GM23338 (cell line): ENCODE data around the gene RBCK1. TPM values are rescaled to one million over a fixed set of nuclear protein-coding genes. Genes with fewer than 3 reads are reported as not detected.

Experiments
- ATAC-seq: fragments of 200-7000 bp; cut with Tn5 transposase; 3 replicates; pipeline ENCODE4 v1.9.1; 2020
- DNase-seq: peaks from one replicate; pipeline ENCODE4 v3.0.0-alpha.2; 2015; ENCODE audit warnings: low spot score
- H2AFZ ChIP-seq: fragments of 200-600 bp; sonication (generic); 2 replicates; pipeline ENCODE4 v1.8.0; 2016; ENCODE audit warnings: antibody characterized with exemption, mild to moderate bottlenecking, moderate library complexity
- H3F3A ChIP-seq: fragments of 200-600 bp; sonication (generic); replicated peaks from 2 replicates; pipeline ENCODE4 v1.8.0; 2017; ENCODE audit warnings: antibody characterized with exemption, mixed run types, low read depth
- H3K27ac ChIP-seq: fragments of 200-600 bp; sonication (generic); 2 replicates; pipeline ENCODE4 v1.6.1; 2016; ENCODE audit warnings: low read depth
- H3K27me3 ChIP-seq: fragments of 200-600 bp; sonication (generic); 2 replicates; pipeline ENCODE4 v1.8.0; 2016; ENCODE audit warnings: mild to moderate bottlenecking, mixed run types, moderate library complexity; ENCODE audit not compliant: insufficient read depth
- H3K36me3 ChIP-seq: fragments of 200-600 bp; sonication (generic); 2 replicates; pipeline ENCODE4 v1.8.0; 2016; ENCODE audit warnings: mild to moderate bottlenecking; ENCODE audit not compliant: insufficient read depth
- H3K4me1 ChIP-seq: fragments of 200-600 bp; sonication (generic); 2 replicates; pipeline ENCODE4 v1.8.0; 2016; ENCODE audit warnings: mild to moderate bottlenecking, moderate library complexity; ENCODE audit not compliant: insufficient read depth
- H3K4me2 ChIP-seq: fragments of 200-600 bp; sonication (generic); 2 replicates; pipeline ENCODE4 v1.7.1; 2017; ENCODE audit warnings: mixed run types
- H3K4me3 ChIP-seq: fragments of 200-600 bp; sonication (generic); 2 replicates; pipeline ENCODE4 v1.6.1; 2016; ENCODE audit warnings: mixed run types
- H3K79me2 ChIP-seq: fragments of 200-600 bp; sonication (generic); replicated peaks from 2 replicates; pipeline ENCODE4 v1.8.0; 2017; ENCODE audit warnings: mild to moderate bottlenecking; ENCODE audit not compliant: insufficient read depth
- H3K9me2 ChIP-seq: fragments of 200-600 bp; sonication (generic); 2 replicates; pipeline ENCODE4 v1.8.0; 2017; ENCODE audit not compliant: insufficient read depth
- H4K20me1 ChIP-seq: fragments of 200-600 bp; sonication (generic); replicated peaks from 2 replicates; pipeline ENCODE4 v1.8.0; 2017; ENCODE audit warnings: mild to moderate bottlenecking; ENCODE audit not compliant: insufficient read depth
- H3K27ac Mint-ChIP-seq: 2 replicates; pipeline ENCODE4 v1.8.0; 2020; ENCODE audit warnings: inconsistent platforms, mild to moderate bottlenecking, moderate library complexity, mixed read lengths
- H3K27me3 Mint-ChIP-seq: 3 replicates; pipeline ENCODE4 v1.8.0; 2022; ENCODE audit warnings: low read depth, mild to moderate bottlenecking, moderate library complexity, mixed read lengths, inconsistent platforms; ENCODE audit not compliant: insufficient read depth, poor library complexity
- H3K36me3 Mint-ChIP-seq: 3 replicates; pipeline ENCODE4 v1.8.0; 2021; ENCODE audit warnings: low read depth, mild to moderate bottlenecking, inconsistent platforms, moderate library complexity, mixed read lengths
- H3K4me1 Mint-ChIP-seq: 3 replicates; pipeline ENCODE4 v1.8.0; 2020; ENCODE audit warnings: mild to moderate bottlenecking, inconsistent platforms, mixed read lengths
- H3K4me3 Mint-ChIP-seq: 3 replicates; pipeline ENCODE4 v1.8.0; 2021; ENCODE audit warnings: moderate library complexity, mild to moderate bottlenecking, inconsistent platforms, mixed read lengths
- H3K9me3 Mint-ChIP-seq: 3 replicates; pipeline ENCODE4 v1.8.0; 2020; ENCODE audit warnings: moderate library complexity, mild to moderate bottlenecking, inconsistent platforms, mixed read lengths
- CREB1 ChIP-seq: fragments of 250-450 bp; sonication (Bioruptor Pico); IDR thresholded peaks from 2 replicates; pipeline ENCODE4 v1.5.0; 2020; ENCODE audit warnings: low read depth, mild to moderate bottlenecking, moderate library complexity
- EZH2 ChIP-seq: fragments of 200-600 bp; sonication (generic); IDR thresholded peaks from one replicate; pipeline ENCODE4 v1.8.0; 2017; ENCODE audit warnings: antibody characterized with exemption, mild to moderate bottlenecking, low read depth; ENCODE audit not compliant: unreplicated experiment
- EZH2phosphoT487 ChIP-seq: fragments of 200-600 bp; sonication (generic); IDR thresholded peaks from one replicate; pipeline ENCODE4 v1.8.1; 2018; ENCODE audit warnings: antibody characterized with exemption; ENCODE audit not compliant: unreplicated experiment
- JUNB ChIP-seq: IDR thresholded peaks from one replicate; pipeline ENCODE4 v1.6.1; 2016; ENCODE audit warnings: antibody characterized with exemption; ENCODE audit not compliant: unreplicated experiment
- POLR2AphosphoS5 ChIP-seq: IDR thresholded peaks from 2 replicates; pipeline ENCODE4 v1.6.1; 2016; ENCODE audit warnings: antibody characterized with exemption, low read depth
- ZNF114 ChIP-seq: fragments of 250-450 bp; sonication (Bioruptor Pico); IDR thresholded peaks from 2 replicates; pipeline ENCODE4 v1.5.0; 2020; ENCODE audit warnings: mild to moderate bottlenecking, moderate library complexity
- polyA plus RNA-seq: library from polyadenylated mRNA; unstranded; fragments of >200 nt; fragmentation: Nextera tagmentation; extraction: Ambion mirVana; gene quantifications from 2 replicates; pipeline ENCODE4 v1.2.1, GENCODE V29; 2016
- total RNA-seq: library from RNA; depleted of rRNA; stranded (reverse); fragments of >200 nt; shearing (Covaris generic); gene quantifications from 2 replicates; pipeline ENCODE4 v1.2.3, GENCODE V29; 2014
- TF ChIP-seq, protein P1 (sequence below): IDR thresholded peaks from 2 replicates; pipeline ENCODE4 v1.6.1; 2016; ENCODE audit warnings: antibody characterized with exemption
- TF ChIP-seq, protein P2 (sequence below), 2 experiments: fragments of 200-600 bp in 1 of 2; sonication (generic) in 1 of 2; conservative IDR thresholded peaks; 2 replicates each; pipeline versions ENCODE4 v1.5.1 to v1.6.1; 2016 to 2017; ENCODE audit warnings: antibody characterized with exemption in 2 of 2, low read depth in 2 of 2, mild to moderate bottlenecking in 2 of 2, moderate library complexity in 1 of 2

RBCK1 gene
- total and polyA plus RNA-seq, 2 experiments from 2014 or later = 52.6 to 56.8 TPM

DNA sequence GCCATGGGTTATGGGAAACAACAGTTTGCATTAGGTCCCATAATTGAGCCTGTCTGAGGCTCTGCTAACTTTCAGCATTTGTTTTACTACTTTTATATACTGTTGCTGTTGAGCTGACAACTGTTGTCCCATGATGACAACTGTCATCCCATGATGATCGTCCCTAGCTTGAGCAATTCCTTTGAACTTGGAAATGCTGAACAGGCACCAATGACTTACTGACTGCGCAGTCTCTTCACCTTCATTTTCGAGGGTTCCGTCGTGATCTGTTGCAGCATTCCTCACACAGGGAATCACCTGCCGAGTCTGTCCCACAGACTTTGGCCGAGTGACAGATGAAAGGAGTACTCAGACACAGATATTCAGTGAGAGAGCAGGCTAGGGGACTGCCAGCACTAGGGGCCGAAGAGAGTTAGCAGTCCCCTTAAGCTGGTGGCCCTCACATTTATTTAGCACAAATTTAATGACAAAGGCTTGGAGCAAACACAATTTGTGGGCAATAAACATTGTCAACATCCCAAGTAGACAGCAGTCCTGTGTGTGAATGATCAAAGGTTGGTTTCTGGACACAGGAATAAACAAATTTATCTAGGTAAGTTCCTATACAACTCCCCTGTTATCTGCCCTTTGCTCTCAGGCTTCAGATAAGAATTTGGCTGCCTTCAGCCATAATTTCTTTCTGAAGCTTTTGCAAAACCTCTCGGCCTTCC is 64.2 kb downstream of the RBCK1 start:
- Mint-ChIP-seq H3K27ac (no peak overlapping the region), H3K4me1 (no peaks in the 10 kb centered on the region; the same call in 2 of the 3 replicates), H3K9me3 (peaks cover 62% of the 10 kb centered on the region), H3K27me3 (peaks cover 13% of the 10 kb centered on the region), H3K4me3 (no peak overlapping the region), H3K36me3 (peaks cover 41% of the 10 kb centered on the region)
- Histone ChIP-seq H3K4me1 (no peaks in the 10 kb centered on the region), H3K27me3 (no peaks in the 10 kb centered on the region), H3K9me2 (no peaks in the 10 kb centered on the region), H3K27ac (no peak overlapping the region), H3K79me2 (no peaks in the 10 kb centered on the region), H3F3A (no peaks in the 10 kb centered on the region), H3K36me3 (0 out of 2 replicates have a peak, but pooled peaks cover 2% of the 10 kb centered on the region), H3K4me2 (no peak overlapping the region), H3K4me3 (no peak overlapping the region), H2AFZ (no peak overlapping the region), H4K20me1 (no peaks in the 10 kb centered on the region)
- DNase-seq = peak; percentile 9
- no peak for TF ChIP-seq CREB1 (CRISPR knock-in tag)
- ATAC-seq = no peak

DNA sequence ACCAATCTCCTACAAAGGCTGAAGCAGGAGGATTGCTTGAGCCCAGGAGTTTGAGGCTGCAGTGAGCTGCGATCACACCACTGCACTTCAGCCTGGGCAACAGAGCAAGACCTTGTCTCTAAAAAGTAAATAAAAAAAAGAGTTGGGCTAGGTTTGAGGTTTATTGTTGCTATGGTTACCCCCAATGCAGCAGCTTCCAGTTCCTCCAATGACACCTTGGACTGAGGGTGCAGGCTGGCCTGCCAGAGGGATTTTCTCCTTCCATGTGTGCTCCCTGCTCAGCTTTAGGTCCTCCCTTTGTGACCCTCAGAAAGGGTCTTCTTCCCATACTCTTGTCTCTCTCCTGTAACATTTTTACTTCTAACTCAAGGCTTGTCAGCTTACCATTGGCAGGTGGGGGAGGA is 64.8 kb downstream of the RBCK1 start:
- Histone ChIP-seq H3K79me2 (no peaks in the 10 kb centered on the region), H3K4me1 (no peaks in the 10 kb centered on the region), H3K4me2 (no peak overlapping the region), H3K4me3 (no peak overlapping the region), H4K20me1 (0 out of 2 replicates have a peak, but pooled peaks cover under 1% of the 10 kb centered on the region), H2AFZ (no peak overlapping the region), H3F3A (no peaks in the 10 kb centered on the region), H3K36me3 (peaks cover 1% of the 10 kb centered on the region; the same call in 1 of the 2 replicates), H3K9me2 (no peaks in the 10 kb centered on the region), H3K27me3 (no peaks in the 10 kb centered on the region), H3K27ac (no peak overlapping the region)
- TF ChIP-seq, protein P1, sequence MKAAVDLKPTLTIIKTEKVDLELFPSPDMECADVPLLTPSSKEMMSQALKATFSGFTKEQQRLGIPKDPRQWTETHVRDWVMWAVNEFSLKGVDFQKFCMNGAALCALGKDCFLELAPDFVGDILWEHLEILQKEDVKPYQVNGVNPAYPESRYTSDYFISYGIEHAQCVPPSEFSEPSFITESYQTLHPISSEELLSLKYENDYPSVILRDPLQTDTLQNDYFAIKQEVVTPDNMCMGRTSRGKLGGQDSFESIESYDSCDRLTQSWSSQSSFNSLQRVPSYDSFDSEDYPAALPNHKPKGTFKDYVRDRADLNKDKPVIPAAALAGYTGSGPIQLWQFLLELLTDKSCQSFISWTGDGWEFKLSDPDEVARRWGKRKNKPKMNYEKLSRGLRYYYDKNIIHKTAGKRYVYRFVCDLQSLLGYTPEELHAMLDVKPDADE = no peak
- TF ChIP-seq EZH2 = no peak
- TF ChIP-seq EZH2phosphoT487 = no peak
- TF ChIP-seq ZNF114 (CRISPR knock-in tag) = no peak
- no peak for TF ChIP-seq JUNB
- TF ChIP-seq, protein P2, sequence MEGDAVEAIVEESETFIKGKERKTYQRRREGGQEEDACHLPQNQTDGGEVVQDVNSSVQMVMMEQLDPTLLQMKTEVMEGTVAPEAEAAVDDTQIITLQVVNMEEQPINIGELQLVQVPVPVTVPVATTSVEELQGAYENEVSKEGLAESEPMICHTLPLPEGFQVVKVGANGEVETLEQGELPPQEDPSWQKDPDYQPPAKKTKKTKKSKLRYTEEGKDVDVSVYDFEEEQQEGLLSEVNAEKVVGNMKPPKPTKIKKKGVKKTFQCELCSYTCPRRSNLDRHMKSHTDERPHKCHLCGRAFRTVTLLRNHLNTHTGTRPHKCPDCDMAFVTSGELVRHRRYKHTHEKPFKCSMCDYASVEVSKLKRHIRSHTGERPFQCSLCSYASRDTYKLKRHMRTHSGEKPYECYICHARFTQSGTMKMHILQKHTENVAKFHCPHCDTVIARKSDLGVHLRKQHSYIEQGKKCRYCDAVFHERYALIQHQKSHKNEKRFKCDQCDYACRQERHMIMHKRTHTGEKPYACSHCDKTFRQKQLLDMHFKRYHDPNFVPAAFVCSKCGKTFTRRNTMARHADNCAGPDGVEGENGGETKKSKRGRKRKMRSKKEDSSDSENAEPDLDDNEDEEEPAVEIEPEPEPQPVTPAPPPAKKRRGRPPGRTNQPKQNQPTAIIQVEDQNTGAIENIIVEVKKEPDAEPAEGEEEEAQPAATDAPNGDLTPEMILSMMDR (conservative IDR thresholded peaks at IDR 0.05; ENCODE audit: low read depth in 2 of 2) = no peak
- no peak for TF ChIP-seq POLR2AphosphoS5
- Mint-ChIP-seq H3K27ac (no peak overlapping the region), H3K4me1 (no peaks in the 10 kb centered on the region; the same call in 2 of the 3 replicates), H3K27me3 (peaks cover 13% of the 10 kb centered on the region), H3K9me3 (peaks cover 56% of the 10 kb centered on the region), H3K4me3 (no peak overlapping the region), H3K36me3 (peaks cover 42% of the 10 kb centered on the region)
- DNase-seq (no peak), ATAC-seq (no peak)
